ENCODE results near the gene DNAJC11.
"Not testable (repeated sequence)": the region's sequence is repeated elsewhere in the genome, so short reads cannot be mapped to it uniquely, and the experiment has no call there.

The DNAJC11 gene

GRCh38 chr1:6700853-6701436, 671 bp downstream of the DNAJC11 start:
- no peak for DNase-seq
- in situ Hi-C loops (cut with HindIII; ENCODE audit: low pct_ligation_motif_present, low pct_unique_long_range_greater_than_20kb, low sequenced_read_pairs): no loop called here

DNA sequence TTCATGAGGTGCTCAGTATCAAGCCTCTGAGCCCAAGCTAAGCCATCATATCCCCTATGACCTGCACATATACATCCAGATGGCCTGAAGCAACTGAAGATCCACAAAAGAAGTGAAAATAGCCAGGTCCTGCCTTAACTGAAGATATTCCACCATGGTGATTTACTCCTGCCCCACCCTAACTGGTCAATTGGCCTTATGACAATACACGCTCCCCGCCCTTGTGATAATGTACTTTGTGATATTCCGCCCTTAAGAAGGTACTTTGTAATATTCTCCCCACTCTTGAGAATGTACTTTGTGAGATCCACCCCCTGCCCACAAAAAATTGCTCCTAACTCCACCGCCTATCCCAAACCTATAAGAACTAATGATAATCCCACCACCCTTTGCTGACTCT, 1.7 kb downstream of the DNAJC11 start:
- in situ Hi-C loops (cut with HindIII; ENCODE audit: low pct_ligation_motif_present, low pct_unique_long_range_greater_than_20kb, low sequenced_read_pairs); DNase-seq: not testable (repeated sequence)

DNA sequence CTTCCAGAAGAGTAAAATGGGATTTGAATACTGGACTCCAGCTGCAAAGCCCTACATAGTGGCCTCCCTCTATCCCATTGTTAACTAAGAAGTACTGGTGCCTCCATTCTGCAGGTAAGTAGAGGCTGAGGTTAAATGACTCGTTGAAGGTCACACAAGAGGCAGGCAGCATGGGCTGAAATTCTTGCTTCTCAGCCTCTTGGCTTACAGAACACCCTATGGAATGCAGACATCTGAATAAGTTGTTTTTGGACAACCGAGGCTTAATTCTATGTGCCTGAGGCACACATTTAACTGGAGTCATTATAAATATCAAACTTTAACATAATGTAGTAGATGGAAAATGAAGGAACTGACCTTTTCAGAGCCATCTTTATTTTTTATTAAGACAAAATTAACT, 5.7 kb downstream of the DNAJC11 start:
- in situ Hi-C loops (cut with HindIII; ENCODE audit: low pct_ligation_motif_present, low pct_unique_long_range_greater_than_20kb, low sequenced_read_pairs): no loop called here
- no peak for DNase-seq

DNA sequence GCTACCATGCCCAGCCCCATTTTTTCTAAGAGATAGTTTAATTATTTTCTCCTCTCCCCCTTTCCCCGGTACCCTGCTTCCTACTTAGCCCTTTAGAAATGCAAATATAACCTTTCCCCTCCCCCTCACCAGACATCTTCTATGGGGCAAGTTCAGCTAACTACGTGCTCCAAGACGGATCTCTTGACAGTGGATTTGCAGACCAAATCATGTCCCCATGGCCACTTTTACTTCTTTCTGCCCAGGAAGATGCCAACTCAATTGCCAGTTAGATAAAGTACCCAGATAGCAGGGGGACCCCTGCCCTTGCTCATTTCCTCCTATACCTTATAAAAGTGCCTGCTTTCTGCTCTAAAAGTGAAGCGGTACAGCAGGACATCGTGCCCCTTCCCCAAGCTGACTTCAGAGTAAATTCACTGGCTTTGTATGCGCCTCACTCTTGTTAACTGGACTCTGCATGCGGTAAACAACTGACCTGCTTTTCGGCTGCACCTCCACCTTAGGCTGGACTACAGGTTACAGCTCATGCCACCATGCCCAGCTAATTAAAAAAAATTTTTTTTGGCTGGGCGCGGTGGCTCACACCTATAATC, 7.4 kb downstream of the DNAJC11 start:
- in situ Hi-C loops (cut with HindIII; ENCODE audit: low pct_ligation_motif_present, low pct_unique_long_range_greater_than_20kb, low sequenced_read_pairs): no loop called here
- DNase-seq: no peak

DNA sequence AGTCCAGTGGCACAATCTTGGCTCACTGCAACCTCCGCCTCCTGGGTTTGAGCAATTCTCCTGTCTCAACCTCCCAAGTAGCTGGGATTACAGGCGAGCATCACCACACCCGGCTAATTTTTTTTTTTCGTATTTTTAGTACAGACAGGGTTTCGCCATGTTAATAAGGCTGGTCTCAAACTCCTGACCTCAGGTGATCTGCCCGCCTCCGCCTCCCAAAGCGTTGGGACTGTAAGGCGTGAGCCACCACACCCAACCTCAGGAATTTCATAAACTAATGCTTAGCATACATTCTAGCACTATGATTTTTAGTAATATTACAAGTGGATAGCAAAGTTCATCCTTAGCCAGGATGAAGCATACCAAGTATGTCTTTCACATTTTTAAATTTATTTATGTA, 8.7 kb downstream of the DNAJC11 start:
- in situ Hi-C loops (cut with HindIII; ENCODE audit: low pct_ligation_motif_present, low pct_unique_long_range_greater_than_20kb, low sequenced_read_pairs): no loop called here
- no peak for DNase-seq

GRCh38 chr1:6691507-6691906, 10.1 kb downstream of the DNAJC11 start:
- in situ Hi-C loops (cut with HindIII; ENCODE audit: low pct_ligation_motif_present, low pct_unique_long_range_greater_than_20kb, low sequenced_read_pairs): no loop called here
- no peak for DNase-seq

DNA sequence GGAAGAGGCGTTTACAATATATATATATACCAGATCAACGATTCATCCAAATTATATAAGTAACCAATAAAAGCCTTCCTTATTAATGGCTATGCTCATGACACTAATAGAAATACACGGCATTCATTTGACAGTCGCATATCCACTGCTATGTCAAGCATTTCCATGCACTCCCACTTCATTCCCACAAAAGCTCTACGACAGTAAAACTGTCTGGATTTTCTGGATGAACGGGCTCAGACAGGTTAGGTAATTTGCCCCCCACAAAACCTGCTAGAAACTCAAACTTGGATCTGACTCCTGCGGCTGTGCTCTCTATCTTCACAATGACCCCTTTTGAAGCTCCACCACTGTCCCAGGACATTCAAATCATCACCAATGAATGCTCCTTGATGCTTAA, 11.4 kb downstream of the DNAJC11 start:
- in situ Hi-C loops (cut with HindIII; ENCODE audit: low pct_ligation_motif_present, low pct_unique_long_range_greater_than_20kb, low sequenced_read_pairs): no loop called here
- DNase-seq: no peak

- in situ Hi-C loops (cut with HindIII; ENCODE audit: low pct_ligation_motif_present, low pct_unique_long_range_greater_than_20kb, low sequenced_read_pairs): no loop called here
- no peak for DNase-seq
These were observed 12.9 kb downstream of the DNAJC11 start for GRCh38 chr1:6688757-6689156.

DNA sequence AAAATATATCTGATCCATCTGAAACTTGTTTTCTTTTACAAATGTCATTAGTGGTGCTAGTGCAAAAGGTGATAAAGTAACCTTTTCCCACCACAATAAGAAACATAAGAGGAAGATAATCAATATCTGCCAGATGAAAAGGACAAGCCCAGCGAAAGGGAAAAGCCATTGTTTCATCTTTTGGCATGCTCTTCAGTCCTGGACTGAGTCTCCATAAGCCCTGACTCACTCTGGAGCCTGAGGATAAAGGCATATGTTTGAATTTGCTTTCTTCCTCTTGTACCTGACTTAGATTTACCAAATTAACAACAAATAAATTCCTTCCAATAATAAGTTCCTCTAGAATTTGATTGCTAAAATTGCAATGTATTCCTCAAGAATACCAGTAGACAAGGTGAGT, 13.6 kb downstream of the DNAJC11 start:
- in situ Hi-C loops (cut with HindIII; ENCODE audit: low pct_ligation_motif_present, low pct_unique_long_range_greater_than_20kb, low sequenced_read_pairs): no loop called here
- no peak for DNase-seq

DNA sequence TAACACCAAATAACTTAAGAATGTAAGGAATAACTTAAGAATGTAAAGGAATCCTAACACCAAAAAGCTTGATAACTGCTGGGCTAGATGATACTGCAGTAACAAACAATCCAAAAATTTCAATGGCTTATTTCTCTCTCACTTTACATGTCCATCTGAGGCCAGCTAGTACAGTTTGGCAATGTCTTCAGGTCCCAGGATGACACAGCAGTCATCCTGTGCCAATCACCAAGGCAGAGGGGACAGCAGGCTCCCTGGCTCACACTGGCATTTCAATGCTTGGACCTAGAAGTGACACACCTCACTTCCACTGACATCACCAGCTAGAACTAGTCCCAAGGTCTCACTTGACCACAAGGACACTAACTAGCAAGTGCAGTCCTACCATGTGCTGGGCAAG, 15.3 kb downstream of the DNAJC11 start:
- in situ Hi-C loops (cut with HindIII; ENCODE audit: low pct_ligation_motif_present, low pct_unique_long_range_greater_than_20kb, low sequenced_read_pairs): no loop called here
- no peak for DNase-seq

DNA sequence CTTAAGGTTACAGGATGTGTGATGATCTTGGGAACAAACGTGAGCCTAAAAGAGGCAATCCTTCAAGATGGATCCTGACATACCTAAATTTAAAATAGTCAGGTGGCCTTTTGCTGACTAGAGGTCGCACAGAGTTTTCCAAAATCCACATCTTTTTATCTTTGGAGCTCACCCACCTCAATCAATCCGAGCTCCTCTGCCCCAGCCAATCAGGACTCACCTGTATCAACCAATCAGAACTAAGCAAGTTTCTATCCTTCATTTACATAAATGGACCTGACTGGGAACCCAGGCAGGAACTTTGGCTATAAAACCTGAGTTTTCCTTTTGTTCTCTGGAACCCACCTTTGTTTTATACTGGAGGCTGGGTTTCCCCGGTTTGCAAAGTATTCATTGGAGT, 16.2 kb downstream of the DNAJC11 start:
- in situ Hi-C loops (cut with HindIII; ENCODE audit: low pct_ligation_motif_present, low pct_unique_long_range_greater_than_20kb, low sequenced_read_pairs): no loop called here
- DNase-seq: no peak

- DNase-seq: no peak
- in situ Hi-C loops (cut with HindIII; ENCODE audit: low pct_ligation_motif_present, low pct_unique_long_range_greater_than_20kb, low sequenced_read_pairs): no loop called here
These were observed 18.2 kb downstream of the DNAJC11 start for GRCh38 chr1:6683434-6683833.

DNA sequence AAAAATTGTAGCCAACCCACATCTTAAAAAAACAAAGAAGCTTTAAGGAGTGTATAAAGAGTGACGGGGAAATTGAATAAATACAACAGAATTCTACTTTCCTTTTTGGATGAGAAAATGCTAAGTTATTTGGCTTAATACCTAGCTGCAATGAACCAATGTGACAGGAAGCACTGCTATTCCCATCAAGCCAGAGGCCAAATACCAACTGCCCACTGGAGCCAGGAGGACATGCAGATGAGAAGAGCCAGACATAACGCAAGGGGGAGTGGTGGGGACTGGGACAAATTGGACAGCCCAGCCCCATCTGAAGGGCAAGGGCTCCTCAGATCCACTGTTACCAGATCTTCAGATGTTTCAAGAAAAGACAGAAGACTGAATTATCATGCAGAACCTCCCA, 25.7 kb downstream of the DNAJC11 start:
- DNase-seq: no peak
- in situ Hi-C loops (cut with HindIII; ENCODE audit: low pct_ligation_motif_present, low pct_unique_long_range_greater_than_20kb, low sequenced_read_pairs): no loop called here

GRCh38 chr1:6674771-6675170, 26.8 kb downstream of the DNAJC11 start:
- in situ Hi-C loops (cut with HindIII; ENCODE audit: low pct_ligation_motif_present, low pct_unique_long_range_greater_than_20kb, low sequenced_read_pairs): no loop called here
- DNase-seq: no peak

DNA sequence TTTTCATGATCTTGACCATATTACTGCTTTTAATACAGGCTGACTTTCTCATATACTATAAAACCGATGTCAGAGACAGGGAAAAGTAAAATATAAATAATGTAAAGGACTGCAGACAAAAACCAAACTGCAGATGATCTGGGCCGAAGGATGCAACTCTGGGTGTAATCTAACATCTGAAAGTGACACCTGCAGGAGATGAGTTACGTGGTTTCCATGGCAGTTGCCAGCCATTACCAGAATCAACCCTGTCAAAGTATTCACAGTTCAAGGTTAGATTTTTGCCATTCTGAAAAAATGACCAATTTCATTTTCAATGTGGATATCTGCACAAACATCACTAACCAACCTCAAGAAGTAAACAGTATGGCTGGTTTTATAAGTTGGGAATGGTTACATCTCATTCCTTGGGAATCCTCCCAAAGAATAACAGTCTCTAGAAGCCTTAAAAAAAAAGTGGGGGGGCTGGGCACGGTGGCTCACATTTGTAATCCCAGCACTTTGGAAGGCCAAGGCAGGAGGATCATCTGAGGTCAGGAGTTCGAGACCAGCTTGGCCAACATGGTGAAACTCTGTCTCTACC, 27.7 kb downstream of the DNAJC11 start:
- in situ Hi-C loops (cut with HindIII; ENCODE audit: low pct_ligation_motif_present, low pct_unique_long_range_greater_than_20kb, low sequenced_read_pairs): no loop called here
- DNase-seq: no peak

DNA sequence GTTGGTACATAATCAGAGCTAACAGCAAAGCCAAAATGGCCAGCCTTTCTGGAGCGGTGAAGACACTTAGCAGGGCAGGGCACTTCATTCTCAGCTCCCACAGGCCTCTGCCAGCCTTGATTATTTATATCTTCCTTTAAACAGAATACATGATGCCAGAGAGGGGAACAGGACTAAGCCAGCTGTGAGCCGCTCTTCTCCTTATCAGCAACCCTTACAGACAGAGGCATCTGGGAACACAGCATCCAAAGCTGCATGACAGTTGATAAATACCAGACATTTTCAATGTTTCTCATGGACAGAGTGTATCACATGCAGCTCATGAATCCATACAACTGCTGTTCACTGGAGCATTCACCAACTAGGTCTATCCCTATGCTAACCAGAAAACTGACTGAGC, 29.1 kb downstream of the DNAJC11 start:
- DNase-seq: no peak
- in situ Hi-C loops (cut with HindIII; ENCODE audit: low pct_ligation_motif_present, low pct_unique_long_range_greater_than_20kb, low sequenced_read_pairs): no loop called here

GRCh38 chr1:6668503-6668902, 33.1 kb downstream of the DNAJC11 start:
- in situ Hi-C loops (cut with HindIII; ENCODE audit: low pct_ligation_motif_present, low pct_unique_long_range_greater_than_20kb, low sequenced_read_pairs): no loop called here
- no peak for DNase-seq

DNA sequence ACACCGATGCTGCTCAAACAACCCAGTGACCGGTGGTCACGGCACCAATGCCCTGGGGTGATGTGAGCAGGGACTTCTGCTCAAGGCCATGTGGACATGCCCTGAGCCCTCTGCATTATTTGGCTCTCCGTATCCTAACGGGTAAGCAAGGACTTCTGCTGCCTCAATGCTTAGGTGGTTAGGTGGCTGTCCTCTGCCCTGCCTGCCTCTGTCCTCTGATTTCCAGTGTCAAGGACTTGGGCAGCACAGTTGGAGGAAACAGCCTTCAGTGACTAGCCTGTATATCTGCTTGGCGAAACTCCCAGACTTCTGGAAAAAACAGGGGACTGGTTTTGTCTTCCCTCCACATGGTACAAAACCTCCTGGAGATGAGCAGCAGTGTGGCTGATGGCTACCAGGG, 34.5 kb downstream of the DNAJC11 start:
- DNase-seq: no peak
- in situ Hi-C loops (cut with HindIII; ENCODE audit: low pct_ligation_motif_present, low pct_unique_long_range_greater_than_20kb, low sequenced_read_pairs): no loop called here

- in situ Hi-C loops (cut with HindIII; ENCODE audit: low pct_ligation_motif_present, low pct_unique_long_range_greater_than_20kb, low sequenced_read_pairs): no loop called here
- no peak for DNase-seq
These were observed 34.9 kb downstream of the DNAJC11 start for GRCh38 chr1:6666696-6667095.

DNA sequence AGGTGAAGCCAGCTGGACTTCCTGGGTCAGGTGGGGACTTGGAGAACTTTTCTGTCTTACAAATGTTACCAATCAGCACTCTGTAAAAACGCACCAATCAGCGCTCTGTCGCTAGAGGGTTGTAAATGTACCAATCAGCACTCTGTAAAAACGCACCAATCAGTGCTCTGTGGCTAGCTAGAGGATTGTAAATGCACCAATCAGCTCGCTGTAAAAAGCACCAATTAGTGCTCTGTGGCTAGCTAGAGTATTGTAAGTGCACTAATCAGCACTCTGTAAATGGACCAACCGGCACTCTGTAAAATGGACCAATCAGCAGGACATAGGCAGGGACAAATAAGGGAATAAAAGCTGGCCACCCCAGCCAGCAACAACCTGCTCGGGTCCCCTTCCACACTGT, 39.1 kb downstream of the DNAJC11 start:
- in situ Hi-C loops (cut with HindIII; ENCODE audit: low pct_ligation_motif_present, low pct_unique_long_range_greater_than_20kb, low sequenced_read_pairs): not testable (repeated sequence)

More for the DNA sequence above, 39.1 kb downstream of the DNAJC11 start:
- not testable (repeated sequence) for DNase-seq

All from ACHN (cell line).